Esophagus muscularis mucosa (tissue), 4 donors: ENCODE measurements around the gene SWT1. TPM values are rescaled to one million over a fixed set of nuclear protein-coding genes. Genes with fewer than 3 reads are reported as not detected.

Experiments
- DNase-seq: peaks from one replicate; pipeline ENCODE4 v3.0.0-alpha.2; 2017; ENCODE audit errors: extremely low spot score
- H3K27ac ChIP-seq, 4 donors: fragments of 200-600 bp; sonication (generic); replicated peaks in 1 of 4; 1 replicate in 3 of 4; 2 replicates in 1 of 4; pipeline ENCODE4 v1.5.1; 2016 to 2019; ENCODE audit warnings: mild to moderate bottlenecking in 1 of 4
- H3K27me3 ChIP-seq, 4 donors: fragments of 200-600 bp; sonication (generic); one replicate each; pipeline versions ENCODE4 v1.5.1 to v1.6.0; 2016 to 2019
- H3K36me3 ChIP-seq, 4 donors: fragments of 200-600 bp; sonication (generic); one replicate each; pipeline ENCODE4 v1.5.1; 2016 to 2019
- H3K4me1 ChIP-seq, 4 donors: fragments of 200-600 bp; sonication (generic); one replicate each; pipeline ENCODE4 v1.5.1; 2016 to 2019
- H3K4me3 ChIP-seq, 4 donors: fragments of 200-600 bp; sonication (generic); 1 replicate in 2 of 4; 2 replicates in 2 of 4; pipeline ENCODE4 v1.5.1; 2016 to 2019; ENCODE audit warnings: mild to moderate bottlenecking in 4 of 4, moderate library complexity in 1 of 4
- H3K9me3 ChIP-seq, 4 donors: fragments of 200-600 bp; sonication (generic); 1 replicate in 3 of 4; 2 replicates in 1 of 4; pipeline ENCODE4 v1.5.1; 2016 to 2019
- CTCF ChIP-seq, 3 experiments: fragments of 200-600 bp in 2 of 3; fragments of 450-650 bp in 1 of 3; sonication (generic) in 2 of 3; IDR thresholded peaks; one replicate each; pipeline ENCODE4 v1.5.1; 2017 to 2019; ENCODE audit warnings: antibody characterized with exemption in 3 of 3, mild to moderate bottlenecking in 2 of 3, moderate library complexity in 1 of 3
- EP300 ChIP-seq: sonication (generic); formaldehyde crosslinking; IDR thresholded peaks from one replicate; pipeline ENCODE4 v1.6.1; 2017; ENCODE audit warnings: antibody characterized with exemption
- POLR2A ChIP-seq: fragments of 450-650 bp; IDR thresholded peaks from one replicate; pipeline ENCODE4 v1.6.1; 2017; ENCODE audit warnings: antibody characterized with exemption, moderate library complexity, mild to moderate bottlenecking, low read depth
- POLR2AphosphoS5 ChIP-seq, 2 donors: sonication (generic); formaldehyde crosslinking; IDR thresholded peaks; one replicate each; pipeline ENCODE4 v1.6.1; 2017; ENCODE audit warnings: antibody characterized with exemption in 2 of 2
- WGBS: methylation state at CpG from one replicate; pipeline ENCODE4 v1.1.5; 2018; 5-methylcytosine and 5-hydroxymethylcytosine counted together
- intact Hi-C: fragments of 100-400 bp; cut with DNase I; formaldehyde crosslinking; loops from one replicate; pipeline ENCODE4 v1.15.1; 2023
- total RNA-seq, 4 donors: library from RNA; depleted of rRNA; stranded (reverse); fragments of >200 nt; gene quantifications; one replicate each; pipeline versions ENCODE4 v1.1.0 to v1.2.1, GENCODE V29; 2016

The SWT1 gene
- total RNA-seq, 4 donors from 2014 or later: 5.8 to 9.6 (median 6.3) TPM

DNA sequence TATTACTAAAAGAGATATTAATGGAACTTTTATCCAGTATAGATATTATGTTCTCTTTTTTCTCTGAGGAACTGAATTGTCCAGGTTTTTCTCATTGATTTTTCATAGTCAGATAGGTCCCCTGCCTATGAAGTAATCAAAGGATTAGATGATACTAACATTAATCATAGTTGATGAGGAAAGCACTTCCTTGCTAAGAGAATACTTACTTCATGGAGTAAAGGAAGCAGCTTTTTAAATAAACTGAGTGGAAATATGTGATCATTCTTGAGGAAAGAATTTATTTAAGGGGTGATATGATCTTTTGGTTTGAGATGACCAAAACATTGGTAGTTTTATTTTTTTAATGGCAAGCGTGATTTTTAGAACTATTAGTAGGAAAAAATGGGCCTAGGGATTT is 58.9 kb downstream of the SWT1 start:
- Histone ChIP-seq H3K27me3 (no peaks in the 10 kb centered on the region), H3K27ac (no peak overlapping the region), H3K4me1 (no peaks in the 10 kb centered on the region), H3K9me3 (no peaks in the 10 kb centered on the region), H3K36me3 (peaks cover 0 to 28% (median 0%) of the 10 kb centered on the region in 4 donors), H3K4me3 (no peak overlapping the region)
- WGBS: 67% methylated on average over 1 of the region's 1 CpG
- intact Hi-C loops: no loop called here
- no peak for DNase-seq
- TF ChIP-seq CTCF (IDR thresholded peaks at IDR 0.05) (no peak), POLR2AphosphoS5 (IDR thresholded peaks at IDR 0.05) (no peak), POLR2A (no peak), EP300 (no peak)

- H3K4me1 ChIP-seq: no peaks in the 10 kb centered on the region
- no peak for TF ChIP-seq POLR2A
- no peak for TF ChIP-seq POLR2AphosphoS5 (IDR thresholded peaks at IDR 0.05)
- no peak for TF ChIP-seq EP300
- no peak for TF ChIP-seq CTCF (IDR thresholded peaks at IDR 0.05)
- H3K4me3 ChIP-seq: no peak overlapping the region
- H3K27me3 ChIP-seq: no peaks in the 10 kb centered on the region
- WGBS: 94% methylated on average over 1 of the region's 1 CpG
- no peak overlapping the region for H3K27ac ChIP-seq
- H3K9me3 ChIP-seq: peaks cover 0 to 15% (median 4%) of the 10 kb centered on the region in 4 donors
- intact Hi-C loops: no loop called here
- DNase-seq: no peak
- peaks cover 0 to 47% (median 17%) of the 10 kb centered on the region in 4 donors for H3K36me3 ChIP-seq
Observed at GRCh38 chr1:185224132-185224531, 67.2 kb downstream of the SWT1 start.

DNA sequence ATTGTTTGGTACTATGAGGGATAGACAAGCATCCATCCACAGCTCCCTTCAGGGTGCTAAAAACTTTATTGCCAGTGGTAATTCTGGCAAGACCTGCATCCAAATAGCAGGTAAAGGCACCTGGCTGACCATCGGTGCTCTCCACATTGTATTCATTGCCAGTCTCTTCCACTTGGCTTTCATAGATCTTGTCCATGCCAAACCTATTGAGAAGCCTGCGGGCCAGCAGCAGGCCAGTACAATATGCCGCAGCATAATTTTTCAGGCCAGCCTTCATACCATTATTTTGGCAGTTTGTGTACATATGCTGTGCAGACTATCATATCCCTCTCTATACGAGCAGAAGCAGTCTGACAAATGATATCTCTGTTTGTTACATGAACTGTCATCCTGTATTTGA is 70.2 kb downstream of the SWT1 start:
- Histone ChIP-seq H3K4me3 (no peak overlapping the region), H3K9me3 (peaks cover 0 to 15% (median 4%) of the 10 kb centered on the region in 4 donors), H3K27ac (no peak overlapping the region), H3K36me3 (peaks cover 0 to 42% (median 23%) of the 10 kb centered on the region in 4 donors), H3K27me3 (no peaks in the 10 kb centered on the region), H3K4me1 (no peaks in the 10 kb centered on the region)
- 78% methylated on average over 4 of the region's 4 CpGs for WGBS
- TF ChIP-seq POLR2A: no peak
- TF ChIP-seq POLR2AphosphoS5 (IDR thresholded peaks at IDR 0.05): no peak
- TF ChIP-seq CTCF (IDR thresholded peaks at IDR 0.05): no peak
- no peak for TF ChIP-seq EP300
- intact Hi-C loops: no loop called here
- DNase-seq: no peak

DNA sequence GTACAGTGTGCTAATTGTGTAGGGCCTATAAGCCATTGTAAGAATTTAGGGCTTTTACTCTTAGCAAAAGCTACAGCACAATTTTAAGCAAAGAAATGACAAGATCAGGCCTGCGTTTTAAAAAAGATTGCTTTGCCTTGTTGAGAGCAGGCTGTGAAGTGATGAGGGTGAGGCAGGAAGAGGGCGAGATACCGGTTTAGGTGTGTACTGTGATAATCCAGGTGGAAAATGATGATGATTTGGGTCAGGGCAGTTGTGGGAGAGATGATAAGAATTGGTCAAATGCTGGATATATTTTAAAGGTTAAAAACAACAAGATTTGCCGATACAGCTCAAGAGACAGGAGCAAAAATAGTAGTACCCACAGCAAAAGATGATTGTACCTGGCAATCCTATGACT is 72.0 kb downstream of the SWT1 start:
- no peaks in the 10 kb centered on the region for H3K27me3 ChIP-seq
- no peaks in the 10 kb centered on the region for H3K4me1 ChIP-seq
- intact Hi-C loops: no loop called here
- no peak for DNase-seq
- no peak overlapping the region for H3K27ac ChIP-seq
- peaks cover 4 to 38% (median 11%) of the 10 kb centered on the region in 4 donors for H3K36me3 ChIP-seq
- no peak overlapping the region for H3K4me3 ChIP-seq
- no peak for TF ChIP-seq POLR2A
- TF ChIP-seq CTCF (IDR thresholded peaks at IDR 0.05): no peak
- no peak for TF ChIP-seq EP300
- no peak for TF ChIP-seq POLR2AphosphoS5 (IDR thresholded peaks at IDR 0.05)
- WGBS: 95% methylated on average over 4 of the region's 4 CpGs
- H3K9me3 ChIP-seq: peaks cover 0 to 5% (median 3%) of the 10 kb centered on the region in 4 donors

GRCh38 chr1:185229981-185230380 is 73.0 kb downstream of the SWT1 start:
- 79% methylated on average over 2 of the region's 2 CpGs for whole genome bisulfite sequencing
- intact Hi-C loops: no loop called here
- H3K27ac ChIP-seq: no peak overlapping the region

More at GRCh38 chr1:185229981-185230380, 73.0 kb downstream of the SWT1 start:
- DNase-seq: no peak
- no peaks in the 10 kb centered on the region for H3K4me1 ChIP-seq
- H3K9me3 ChIP-seq: no peaks in the 10 kb centered on the region
- H3K4me3 ChIP-seq: no peak overlapping the region
- TF ChIP-seq POLR2AphosphoS5 (IDR thresholded peaks at IDR 0.05) (no peak), POLR2A (no peak), CTCF (IDR thresholded peaks at IDR 0.05) (no peak), EP300 (no peak)
- no peaks in the 10 kb centered on the region for H3K27me3 ChIP-seq
- H3K36me3 ChIP-seq: peaks cover 4 to 35% (median 11%) of the 10 kb centered on the region in 4 donors
